Astrocyte (in vitro differentiated cells and primary cell): ENCODE results near the gene ZNF778. TPM values are rescaled to one million over a fixed set of nuclear protein-coding genes. Genes with fewer than 3 reads are reported as not detected.
"Not testable (repeated sequence)": the region's sequence is repeated elsewhere in the genome, so short reads cannot be mapped to it uniquely, and the experiment has no call there.

ENCODE experiments used
- DNase-seq: peaks from one replicate; pipeline ENCODE4 v3.0.0-alpha.2; 2010; ENCODE audit warnings: low read depth
- FAIRE-seq: peaks from 2 replicates; lab custom pipeline; 2011; peaks lifted over from hg19 to GRCh38; lab: Jason Lieb, UNC
- H2AFZ ChIP-seq: 2 replicates; pipeline ENCODE4 v1.6.0; 2012; ENCODE audit warnings: low read depth, low read length, inconsistent platforms
- H3K27ac ChIP-seq: 2 replicates; pipeline ENCODE4 v1.5.1; 2011; ENCODE audit warnings: low read depth, low read length, inconsistent platforms
- H3K27me3 ChIP-seq: 2 replicates; pipeline ENCODE4 v1.6.0; 2011; ENCODE audit warnings: low read length, inconsistent platforms; ENCODE audit not compliant: insufficient read depth
- H3K36me3 ChIP-seq: 2 replicates; pipeline ENCODE4 v1.5.1; 2011; ENCODE audit warnings: low read length, inconsistent platforms; ENCODE audit not compliant: insufficient read depth
- H3K4me1 ChIP-seq: 2 replicates; pipeline ENCODE4 v1.5.1; 2011; ENCODE audit warnings: low read length, inconsistent platforms; ENCODE audit not compliant: insufficient read depth
- H3K4me2 ChIP-seq: 2 replicates; pipeline ENCODE4 v1.6.0; 2012; ENCODE audit warnings: low read length, inconsistent platforms
- H3K4me3 ChIP-seq: 2 replicates; pipeline ENCODE4 v1.5.1; 2011; ENCODE audit warnings: low read depth, mild to moderate bottlenecking, low read length, inconsistent platforms; ENCODE audit not compliant: insufficient read depth
- H3K79me2 ChIP-seq: 2 replicates; pipeline ENCODE4 v1.6.0; 2012; ENCODE audit warnings: mild to moderate bottlenecking, low read length, inconsistent platforms; ENCODE audit not compliant: insufficient read depth
- H3K9ac ChIP-seq: 2 replicates; pipeline ENCODE4 v1.6.0; 2012; ENCODE audit warnings: mild to moderate bottlenecking, low read length, inconsistent platforms
- H3K9me3 ChIP-seq: 2 replicates; pipeline ENCODE4 v1.5.1; 2012; ENCODE audit warnings: low read depth, mild to moderate bottlenecking, low read length, inconsistent platforms; ENCODE audit not compliant: insufficient read depth
- H4K20me1 ChIP-seq: 2 replicates; pipeline ENCODE4 v1.6.0; 2012; ENCODE audit warnings: low read length, inconsistent platforms; ENCODE audit not compliant: insufficient read depth
- H3K27ac Mint-ChIP-seq: one replicate; pipeline ENCODE4 v1.8.0; 2021; ENCODE audit warnings: mild to moderate bottlenecking, mixed read lengths; ENCODE audit not compliant: unreplicated experiment
- H3K27me3 Mint-ChIP-seq: one replicate; pipeline ENCODE4 v1.8.0; 2021; ENCODE audit warnings: low read depth, mixed read lengths; ENCODE audit not compliant: unreplicated experiment
- H3K36me3 Mint-ChIP-seq: one replicate; pipeline ENCODE4 v1.8.0; 2021; ENCODE audit warnings: low read depth, mixed read lengths; ENCODE audit not compliant: unreplicated experiment
- H3K4me1 Mint-ChIP-seq: one replicate; pipeline ENCODE4 v1.8.0; 2021; ENCODE audit warnings: low read depth, mixed read lengths; ENCODE audit not compliant: unreplicated experiment
- H3K4me3 Mint-ChIP-seq: one replicate; pipeline ENCODE4 v1.8.0; 2021; ENCODE audit warnings: mild to moderate bottlenecking, moderate library complexity, mixed read lengths; ENCODE audit not compliant: unreplicated experiment
- H3K9me3 Mint-ChIP-seq: one replicate; pipeline ENCODE4 v1.8.0; 2021; ENCODE audit warnings: mild to moderate bottlenecking, mixed read lengths; ENCODE audit not compliant: unreplicated experiment
- CTCF ChIP-seq: IDR thresholded peaks from 2 replicates; pipeline ENCODE4 v1.5.1; 2011; ENCODE audit warnings: low read depth, mild to moderate bottlenecking, inconsistent platforms, low read length, moderate library complexity; ENCODE audit not compliant: insufficient read depth
- EZH2 ChIP-seq: IDR thresholded peaks from 2 replicates; pipeline ENCODE4 v1.6.1; 2012; ENCODE audit warnings: mild to moderate bottlenecking, low read length, inconsistent platforms; ENCODE audit not compliant: insufficient read depth
- total RNA-seq: library from RNA; stranded (reverse); gene quantifications from 2 replicates; pipeline ENCODE4 v1.2.1, GENCODE V29; 2021

The ZNF778 gene
- total RNA-seq, 1 donor from 2014 or later, result 15.5 TPM

DNA sequence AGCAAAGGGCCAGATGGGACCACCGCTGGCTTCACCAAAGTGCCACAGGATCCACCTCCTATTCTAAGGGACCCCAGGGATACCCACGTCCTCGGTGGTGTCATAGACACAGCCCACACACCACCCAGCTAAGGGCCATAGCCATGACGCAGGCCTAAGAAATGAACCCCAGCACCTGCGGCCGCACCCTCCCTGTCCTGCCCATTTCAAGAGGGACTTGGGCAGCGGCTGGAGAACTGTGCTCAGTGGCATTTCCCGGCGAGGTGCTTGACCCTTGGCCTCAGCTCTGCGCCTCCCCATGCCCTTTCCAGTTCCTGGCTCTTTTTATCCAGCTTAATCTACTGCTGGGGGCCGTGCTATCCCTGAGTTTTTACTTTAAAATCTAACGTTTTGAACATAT, 27.3 kb downstream of the ZNF778 start:
- no peaks in the 10 kb centered on the region for H3K4me1 Mint-ChIP-seq
- no peaks in the 10 kb centered on the region for H3K27me3 ChIP-seq

DNA sequence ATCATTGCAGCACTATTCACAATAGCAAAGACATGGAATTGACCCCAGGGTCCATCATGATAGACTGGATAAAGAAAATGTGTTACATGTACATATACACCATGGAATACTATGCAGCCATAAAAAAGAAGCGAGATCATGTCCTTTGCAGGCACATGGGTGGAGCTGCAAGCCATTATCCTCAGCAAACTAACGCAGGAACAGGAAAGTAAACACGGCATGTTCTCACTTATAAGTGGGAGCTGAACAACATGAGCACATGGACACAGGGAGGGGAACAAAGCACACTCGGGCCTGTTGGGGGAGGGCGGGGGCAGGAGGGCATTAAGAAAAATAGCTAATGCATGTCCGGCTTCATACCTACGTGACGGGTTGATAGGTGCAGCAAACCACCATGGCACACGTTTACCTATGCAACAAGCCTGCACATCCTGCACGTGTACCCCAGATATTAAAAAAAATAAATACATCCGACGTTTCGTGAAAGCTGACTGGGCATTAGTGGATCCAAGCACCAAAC, 28.9 kb downstream of the ZNF778 start:
- peaks cover 3% of the 10 kb centered on the region for H3K9me3 ChIP-seq
- no peaks in the 10 kb centered on the region for H3K36me3 ChIP-seq
- DNase-seq, result no peak
- Mint-ChIP-seq H3K27ac (no peak overlapping the region), H3K36me3 (peaks cover 4% of the 10 kb centered on the region), H3K9me3 (peaks cover 11% of the 10 kb centered on the region), H3K4me1 (no peaks in the 10 kb centered on the region), H3K27me3 (no peaks in the 10 kb centered on the region), H3K4me3 (peak overlapping the region; percentile 73)
- H3K27ac ChIP-seq, result no peak overlapping the region
- H3K4me2 ChIP-seq, result peak overlapping the region; percentile 85
- no peaks in the 10 kb centered on the region for H4K20me1 ChIP-seq
- TF ChIP-seq EZH2 (no peak), CTCF (no peak)
- H3K4me1 ChIP-seq, result peaks cover 8% of the 10 kb centered on the region
- peak overlapping the region; percentile 35 for H3K4me3 ChIP-seq
- peaks cover 4% of the 10 kb centered on the region for H3K79me2 ChIP-seq
- H3K9ac ChIP-seq, result peak overlapping the region; percentile 39
- peak overlapping the region; percentile 61 for H2AFZ ChIP-seq
- no peaks in the 10 kb centered on the region for H3K27me3 ChIP-seq
- no peak for FAIRE-seq

More for the DNA sequence above, 27.3 kb downstream of the ZNF778 start:
- no peaks in the 10 kb centered on the region for H3K36me3 Mint-ChIP-seq
- H3K9me3 Mint-ChIP-seq, result peaks cover 4% of the 10 kb centered on the region
- Histone ChIP-seq H3K4me2 (no peak overlapping the region), H4K20me1 (no peaks in the 10 kb centered on the region), H3K9me3 (peaks cover 3% of the 10 kb centered on the region), H3K36me3 (no peaks in the 10 kb centered on the region), H3K9ac (no peak overlapping the region), H2AFZ (no peak overlapping the region), H3K79me2 (peaks cover 8% of the 10 kb centered on the region), H3K27ac (no peak overlapping the region), H3K4me3 (no peak overlapping the region), H3K4me1 (peaks cover 8% of the 10 kb centered on the region)
- H3K27ac Mint-ChIP-seq, result no peak overlapping the region
- no peak for TF ChIP-seq EZH2
- TF ChIP-seq CTCF, result no peak
- DNase-seq (no peak), FAIRE-seq (no peak)
- no peaks in the 10 kb centered on the region for H3K27me3 Mint-ChIP-seq
- H3K4me3 Mint-ChIP-seq, result no peak overlapping the region

DNA sequence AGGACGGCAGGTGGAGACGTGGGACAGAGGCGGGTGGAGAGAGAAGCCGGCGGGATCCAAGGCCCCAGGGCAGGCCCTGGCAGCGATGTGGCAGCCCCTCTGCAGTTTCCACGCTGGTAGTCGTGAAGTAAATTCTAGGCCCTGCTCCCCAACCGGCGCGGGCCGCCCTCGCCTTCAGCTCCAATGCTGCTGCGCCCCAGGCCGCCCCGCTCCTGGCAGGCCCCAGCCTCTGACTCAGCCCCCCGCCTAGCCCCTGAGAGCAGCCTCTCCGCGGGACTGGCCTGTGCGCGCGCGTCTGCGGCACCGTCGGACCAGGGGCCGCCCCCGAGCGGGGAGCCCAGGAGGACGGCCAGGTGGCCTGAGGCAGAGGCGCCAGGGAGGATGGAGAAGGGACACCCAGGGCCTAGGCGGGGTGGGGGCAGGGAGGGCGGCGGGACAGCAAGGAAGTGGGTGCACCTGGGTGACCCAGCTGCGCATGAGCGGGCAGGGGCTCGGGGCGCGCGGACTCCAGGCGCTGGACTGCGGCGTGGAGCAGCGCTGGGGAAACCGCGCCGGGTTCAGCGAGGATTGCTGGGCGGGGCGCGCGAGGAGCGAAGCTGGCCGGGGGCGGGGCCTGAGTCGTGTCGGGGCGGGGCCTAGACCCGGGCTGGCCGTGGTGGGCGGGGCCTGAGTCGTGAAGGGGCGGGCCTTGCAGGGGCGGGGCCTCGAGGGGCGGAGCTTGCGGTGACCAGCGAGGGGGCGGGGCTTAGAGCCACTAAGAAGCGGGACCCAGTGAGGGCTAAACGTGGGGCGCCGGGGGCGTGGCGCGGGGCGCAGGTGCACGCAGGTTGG, 29.6 kb downstream of the ZNF778 start:
- Histone ChIP-seq H2AFZ (peak overlapping the region; percentile 61), H3K36me3 (no peaks in the 10 kb centered on the region), H3K4me1 (peaks cover 3% of the 10 kb centered on the region), H3K4me3 (peak overlapping the region; percentile 39), H3K27me3 (no peaks in the 10 kb centered on the region), H3K4me2 (peak overlapping the region; percentile 85), H4K20me1 (no peaks in the 10 kb centered on the region), H3K79me2 (no peaks in the 10 kb centered on the region), H3K27ac (no peak overlapping the region), H3K9ac (peak overlapping the region; percentile 39), H3K9me3 (peaks cover 3% of the 10 kb centered on the region)
- Mint-ChIP-seq H3K36me3 (peaks cover 4% of the 10 kb centered on the region), H3K27ac (no peak overlapping the region), H3K4me3 (peak overlapping the region; percentile 74), H3K9me3 (peaks cover 11% of the 10 kb centered on the region), H3K27me3 (no peaks in the 10 kb centered on the region), H3K4me1 (no peaks in the 10 kb centered on the region)
- FAIRE-seq, result no peak
- DNase-seq, result peak; percentile 31
- no peak for TF ChIP-seq CTCF
- no peak for TF ChIP-seq EZH2

DNA sequence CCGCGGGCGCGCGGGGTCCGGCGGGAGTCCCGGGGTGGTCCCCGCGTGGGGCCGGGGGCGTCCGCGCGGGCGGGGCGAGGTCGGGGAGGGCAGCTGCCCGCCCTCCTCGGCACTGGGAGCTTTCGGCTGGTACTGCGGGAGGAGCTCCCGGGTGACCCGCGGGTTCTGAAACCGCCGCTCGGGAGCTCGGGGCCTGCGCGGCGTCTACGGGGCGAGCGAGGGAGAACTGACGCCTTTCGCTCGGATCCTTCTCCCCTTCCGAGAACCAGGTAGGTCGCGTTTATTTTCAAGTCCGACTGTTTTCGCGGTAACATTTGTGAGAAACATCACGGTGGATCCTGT, 30.2 kb downstream of the ZNF778 start:
- H4K20me1 ChIP-seq, H2AFZ ChIP-seq, H3K4me1 ChIP-seq, DNase-seq, H3K27me3 ChIP-seq, FAIRE-seq, H3K9me3 ChIP-seq, H3K36me3 ChIP-seq, H3K4me1 Mint-ChIP-seq, H3K27ac Mint-ChIP-seq, H3K79me2 ChIP-seq, H3K27ac ChIP-seq, H3K36me3 Mint-ChIP-seq, H3K27me3 Mint-ChIP-seq: not testable (repeated sequence)
- peak overlapping the region; percentile 23 for H3K9ac ChIP-seq
- peaks cover 11% of the 10 kb centered on the region for H3K9me3 Mint-ChIP-seq
- H3K4me3 ChIP-seq, result peak overlapping the region; percentile 39
- peak overlapping the region; percentile 66 for H3K4me3 Mint-ChIP-seq
- H3K4me2 ChIP-seq, result peak overlapping the region; percentile 85
